GM12872 (cell line): ENCODE measurements around the gene SLC10A7.

Experiments used
- TF ChIP-seq, protein P1 (sequence below): IDR thresholded peaks from 3 replicates; pipeline ENCODE4 v1.5.1; 2011; ENCODE audit warnings: low read depth, mild to moderate bottlenecking, low read length, moderate library complexity; ENCODE audit not compliant: insufficient read depth

Gene SLC10A7

DNA sequence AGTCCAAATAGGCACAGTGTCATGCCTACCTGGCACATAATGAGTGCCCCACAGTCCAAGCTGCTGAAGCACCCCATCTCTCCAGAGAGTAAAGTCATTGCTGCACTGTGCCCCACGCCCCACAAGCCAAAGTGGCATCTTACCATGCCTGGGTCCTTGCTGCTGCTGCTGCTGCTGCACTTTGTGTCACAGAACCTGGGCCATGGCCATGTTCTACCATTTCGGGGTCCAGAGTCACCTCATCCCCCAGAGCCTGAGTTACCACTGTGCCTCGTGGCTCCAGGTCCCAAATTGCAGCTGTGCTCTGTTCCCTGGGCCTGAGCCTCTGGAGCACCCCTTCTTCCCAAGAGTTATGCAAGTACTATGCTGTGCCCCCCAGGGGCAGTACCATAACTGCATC lies 40.5 kb downstream of the SLC10A7 start:
- TF ChIP-seq, protein P1, sequence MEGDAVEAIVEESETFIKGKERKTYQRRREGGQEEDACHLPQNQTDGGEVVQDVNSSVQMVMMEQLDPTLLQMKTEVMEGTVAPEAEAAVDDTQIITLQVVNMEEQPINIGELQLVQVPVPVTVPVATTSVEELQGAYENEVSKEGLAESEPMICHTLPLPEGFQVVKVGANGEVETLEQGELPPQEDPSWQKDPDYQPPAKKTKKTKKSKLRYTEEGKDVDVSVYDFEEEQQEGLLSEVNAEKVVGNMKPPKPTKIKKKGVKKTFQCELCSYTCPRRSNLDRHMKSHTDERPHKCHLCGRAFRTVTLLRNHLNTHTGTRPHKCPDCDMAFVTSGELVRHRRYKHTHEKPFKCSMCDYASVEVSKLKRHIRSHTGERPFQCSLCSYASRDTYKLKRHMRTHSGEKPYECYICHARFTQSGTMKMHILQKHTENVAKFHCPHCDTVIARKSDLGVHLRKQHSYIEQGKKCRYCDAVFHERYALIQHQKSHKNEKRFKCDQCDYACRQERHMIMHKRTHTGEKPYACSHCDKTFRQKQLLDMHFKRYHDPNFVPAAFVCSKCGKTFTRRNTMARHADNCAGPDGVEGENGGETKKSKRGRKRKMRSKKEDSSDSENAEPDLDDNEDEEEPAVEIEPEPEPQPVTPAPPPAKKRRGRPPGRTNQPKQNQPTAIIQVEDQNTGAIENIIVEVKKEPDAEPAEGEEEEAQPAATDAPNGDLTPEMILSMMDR, result no peak

GRCh38 chr4:146478009-146478408 lies 43.7 kb downstream of the SLC10A7 start:
- TF ChIP-seq, protein P1, result no peak

- TF ChIP-seq, protein P1, result no peak
Measured at GRCh38 chr4:146477054-146477453, 44.7 kb downstream of the SLC10A7 start.

DNA sequence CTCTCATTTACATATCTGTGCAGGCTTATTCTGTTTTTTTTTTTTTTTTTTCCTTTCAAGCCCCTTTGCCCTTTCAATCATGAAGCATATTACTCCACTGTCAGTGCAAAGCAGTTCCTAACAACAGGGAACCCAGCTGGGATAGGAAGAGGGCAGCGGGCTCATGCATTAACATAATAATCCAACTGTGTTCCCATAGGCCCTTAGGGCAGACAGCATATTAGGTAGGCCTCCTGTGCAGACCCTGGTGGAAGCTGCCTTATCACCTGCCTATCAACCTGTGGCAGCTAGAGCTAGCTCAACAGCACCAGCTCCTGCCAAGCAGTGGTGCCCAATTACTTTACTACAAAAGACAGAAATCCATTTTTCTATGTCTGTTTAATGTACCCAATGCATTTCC lies 49.3 kb downstream of the SLC10A7 start:
- TF ChIP-seq, protein P1, result no peak

GRCh38 chr4:146470604-146471003 lies 51.1 kb downstream of the SLC10A7 start:
- TF ChIP-seq, protein P1, result no peak

DNA sequence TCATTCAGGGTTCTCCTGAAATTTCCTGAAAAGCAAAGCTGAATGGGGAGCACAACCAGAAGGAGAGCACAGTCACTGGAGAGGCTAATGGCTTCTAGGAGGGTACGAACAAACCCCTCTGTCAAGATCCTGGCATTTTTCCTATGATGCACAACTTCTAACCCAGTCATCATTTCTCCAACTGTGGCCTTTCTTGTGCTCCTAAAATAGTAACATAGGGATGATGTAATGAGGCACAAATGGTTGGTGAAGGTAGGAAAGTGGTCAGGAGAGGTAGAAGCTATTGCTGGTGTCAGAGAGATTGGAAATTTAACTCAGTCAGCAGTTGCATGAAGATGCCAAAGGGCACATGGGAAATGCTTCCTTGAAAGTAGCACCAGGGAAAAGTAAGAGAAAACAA lies 52.7 kb downstream of the SLC10A7 start:
- TF ChIP-seq, protein P1, result no peak

DNA sequence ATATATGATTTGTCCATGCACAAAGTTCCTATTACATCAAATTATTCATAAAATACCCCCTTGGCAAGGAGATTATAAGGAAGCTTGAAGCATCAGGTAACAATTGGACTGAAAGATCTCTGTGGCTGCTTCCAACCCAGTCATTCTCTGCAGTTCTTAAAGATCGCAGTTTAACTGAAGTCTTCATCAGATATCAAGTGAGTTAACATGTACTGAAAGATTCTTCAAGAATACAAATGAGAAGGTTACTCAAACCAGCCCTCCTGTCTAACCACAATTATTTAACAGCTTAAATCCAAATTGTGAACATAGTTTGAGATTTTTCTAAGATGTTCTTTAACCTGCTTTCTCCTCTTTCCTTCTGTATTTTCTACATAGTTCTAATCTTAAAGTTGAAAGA lies 56.1 kb downstream of the SLC10A7 start:
- TF ChIP-seq, protein P1, result no peak

DNA sequence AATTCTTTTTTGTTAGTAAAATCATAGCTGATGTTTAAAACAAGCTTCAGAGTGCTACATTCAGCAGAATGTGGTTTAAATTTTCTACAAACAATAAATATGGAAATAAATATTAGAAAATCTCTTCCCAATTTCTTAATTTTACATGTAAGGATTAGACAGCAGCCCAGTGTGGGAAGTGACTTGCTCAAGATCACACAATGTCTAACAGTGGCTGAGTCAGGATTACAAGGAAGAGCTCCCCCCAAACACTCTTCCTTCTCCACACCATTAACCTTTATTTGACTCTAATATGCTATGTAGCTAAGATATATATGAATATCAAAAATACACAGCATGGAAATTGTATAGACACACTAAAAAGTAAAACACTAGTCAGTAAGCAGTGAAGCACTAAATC lies 59.5 kb downstream of the SLC10A7 start:
- TF ChIP-seq, protein P1, result no peak
